ACC112 (cell line): ENCODE results near the gene SEC14L5.

Experiments
- H2AFZ ChIP-seq: fragments of 200-600 bp; sonication (generic); one replicate; pipeline ENCODE4 v1.6.0; 2017; ENCODE audit warnings: antibody characterized with exemption, low read length; ENCODE audit not compliant: unreplicated experiment
- H3K27ac ChIP-seq: fragments of 200-600 bp; sonication (generic); 2 replicates; pipeline ENCODE4 v1.5.1; 2014; ENCODE audit warnings: low read depth, mild to moderate bottlenecking, antibody characterized with exemption, low read length, moderate library complexity
- H3K27me3 ChIP-seq: fragments of 200-600 bp; sonication (generic); 2 replicates; pipeline ENCODE4 v1.6.1; 2014; ENCODE audit warnings: mild to moderate bottlenecking, antibody characterized with exemption, low read length, moderate library complexity, mixed read lengths; ENCODE audit not compliant: insufficient read depth
- H3K36me3 ChIP-seq: fragments of 200-600 bp; sonication (generic); 2 replicates; pipeline ENCODE4 v1.6.1; 2016; ENCODE audit warnings: mild to moderate bottlenecking, antibody characterized with exemption, low read length, moderate library complexity, mixed read lengths; ENCODE audit not compliant: insufficient read depth
- H3K4me1 ChIP-seq: fragments of 200-600 bp; sonication (generic); one replicate; pipeline ENCODE4 v1.6.1; 2016; ENCODE audit warnings: low read length, mixed read lengths; ENCODE audit not compliant: insufficient read depth, unreplicated experiment, control insufficient read depth
- H3K4me3 ChIP-seq: fragments of 200-600 bp; sonication (generic); 2 replicates; pipeline ENCODE4 v1.5.1; 2014; ENCODE audit warnings: mild to moderate bottlenecking, low read depth, low read length
- H3K79me2 ChIP-seq: fragments of 200-600 bp; sonication (generic); one replicate; pipeline ENCODE4 v1.6.0; 2016; ENCODE audit warnings: low read length; ENCODE audit not compliant: control insufficient read depth, unreplicated experiment, insufficient read depth

The SEC14L5 gene

GRCh38 chr16:4931381-4931780 is 26.7 kb upstream of the SEC14L5 start:
- no peak overlapping the region for H3K27ac ChIP-seq

GRCh38 chr16:4933433-4933832 is 24.7 kb upstream of the SEC14L5 start:
- Histone ChIP-seq H3K36me3 (no peaks in the 10 kb centered on the region), H3K79me2 (no peaks in the 10 kb centered on the region), H3K27me3 (peaks cover 11% of the 10 kb centered on the region; the same call in 1 of the 2 replicates), H3K4me3 (no peak overlapping the region), H3K27ac (no peak overlapping the region), H2AFZ (no peak overlapping the region), H3K4me1 (peaks cover 16% of the 10 kb centered on the region)

More at GRCh38 chr16:4931381-4931780, 26.7 kb upstream of the SEC14L5 start:
- Histone ChIP-seq H3K4me3 (no peak overlapping the region), H3K36me3 (peaks cover 7% of the 10 kb centered on the region), H2AFZ (no peak overlapping the region), H3K79me2 (no peaks in the 10 kb centered on the region), H3K4me1 (peaks cover 16% of the 10 kb centered on the region), H3K27me3 (peaks cover 6% of the 10 kb centered on the region; the same call in 1 of the 2 replicates)

GRCh38 chr16:4933871-4934395 is 24.2 kb upstream of the SEC14L5 start:
- Histone ChIP-seq H3K4me1 (peaks cover 16% of the 10 kb centered on the region), H3K79me2 (no peaks in the 10 kb centered on the region), H3K4me3 (no peak overlapping the region), H3K27ac (no peak overlapping the region), H2AFZ (no peak overlapping the region), H3K27me3 (peaks cover 11% of the 10 kb centered on the region; the same call in 1 of the 2 replicates), H3K36me3 (no peaks in the 10 kb centered on the region)

GRCh38 chr16:4934591-4934990 is 23.5 kb upstream of the SEC14L5 start:
- H3K4me3 ChIP-seq: peak overlapping the region; percentile 12; the same call in 1 of the 2 replicates
- H2AFZ ChIP-seq: no peak overlapping the region
- peaks cover 16% of the 10 kb centered on the region for H3K4me1 ChIP-seq
- H3K36me3 ChIP-seq: no peaks in the 10 kb centered on the region
- H3K27ac ChIP-seq: no peak overlapping the region
- peaks cover 11% of the 10 kb centered on the region; the same call in 1 of the 2 replicates for H3K27me3 ChIP-seq
- no peaks in the 10 kb centered on the region for H3K79me2 ChIP-seq

GRCh38 chr16:4935241-4935855 is 22.8 kb upstream of the SEC14L5 start:
- Histone ChIP-seq H3K27me3 (peaks cover 11% of the 10 kb centered on the region; the same call in 1 of the 2 replicates), H3K36me3 (no peaks in the 10 kb centered on the region), H3K79me2 (no peaks in the 10 kb centered on the region), H2AFZ (no peak overlapping the region), H3K4me3 (peak overlapping the region; percentile 82), H3K4me1 (peaks cover 16% of the 10 kb centered on the region), H3K27ac (no peak overlapping the region)

GRCh38 chr16:4936181-4936990 is 21.7 kb upstream of the SEC14L5 start:
- peak overlapping the region; percentile 38 for H2AFZ ChIP-seq
- H3K4me3 ChIP-seq: peak overlapping the region; percentile 82
- H3K27me3 ChIP-seq: peaks cover 11% of the 10 kb centered on the region; the same call in 1 of the 2 replicates
- H3K36me3 ChIP-seq: no peaks in the 10 kb centered on the region
- H3K79me2 ChIP-seq: no peaks in the 10 kb centered on the region
- no peak overlapping the region for H3K27ac ChIP-seq
- peaks cover 16% of the 10 kb centered on the region for H3K4me1 ChIP-seq

GRCh38 chr16:4936991-4937781 is 20.9 kb upstream of the SEC14L5 start, which contains the start of gene PPL:
PPL (minus strand) TSS chr16:4937148; CDS start chr16:4937045, 103 bp downstream.
- Histone ChIP-seq H3K36me3 (no peaks in the 10 kb centered on the region), H3K27ac (no peak within 1 kb of the TSS), H3K4me1 (peaks cover 17% of the 10 kb centered on the region), H3K79me2 (no peaks in the 10 kb centered on the region), H3K4me3 (peak within 1 kb of the TSS; percentile 82), H2AFZ (peak within 1 kb of the TSS; percentile 38), H3K27me3 (peaks cover 11% of the 10 kb centered on the region; the same call in 1 of the 2 replicates)

- Histone ChIP-seq H3K27me3 (peaks cover 11% of the 10 kb centered on the region; the same call in 1 of the 2 replicates), H3K79me2 (no peaks in the 10 kb centered on the region), H2AFZ (no peak overlapping the region), H3K4me1 (peaks cover 26% of the 10 kb centered on the region), H3K4me3 (no peak overlapping the region), H3K27ac (no peak overlapping the region), H3K36me3 (no peaks in the 10 kb centered on the region)
These were observed 20.1 kb upstream of the SEC14L5 start for GRCh38 chr16:4937782-4938682.

- peaks cover 30% of the 10 kb centered on the region for H3K4me1 ChIP-seq
- no peaks in the 10 kb centered on the region for H3K36me3 ChIP-seq
- peaks cover 11% of the 10 kb centered on the region; the same call in 1 of the 2 replicates for H3K27me3 ChIP-seq
- H2AFZ ChIP-seq: no peak overlapping the region
- H3K79me2 ChIP-seq: no peaks in the 10 kb centered on the region
- H3K27ac ChIP-seq: no peak overlapping the region
- H3K4me3 ChIP-seq: no peak overlapping the region
These were observed 19.5 kb upstream of the SEC14L5 start for GRCh38 chr16:4938683-4939030.
